ENCODE measurements around the gene TMEM179. TPM values are rescaled to one million over a fixed set of nuclear protein-coding genes. Genes with fewer than 3 reads are reported as not detected.

The TMEM179 gene
- total RNA-seq, 4 donors from 2014 or later, result 1.1 to 10.5 (median 1.4) TPM; not detected in 1

DNA sequence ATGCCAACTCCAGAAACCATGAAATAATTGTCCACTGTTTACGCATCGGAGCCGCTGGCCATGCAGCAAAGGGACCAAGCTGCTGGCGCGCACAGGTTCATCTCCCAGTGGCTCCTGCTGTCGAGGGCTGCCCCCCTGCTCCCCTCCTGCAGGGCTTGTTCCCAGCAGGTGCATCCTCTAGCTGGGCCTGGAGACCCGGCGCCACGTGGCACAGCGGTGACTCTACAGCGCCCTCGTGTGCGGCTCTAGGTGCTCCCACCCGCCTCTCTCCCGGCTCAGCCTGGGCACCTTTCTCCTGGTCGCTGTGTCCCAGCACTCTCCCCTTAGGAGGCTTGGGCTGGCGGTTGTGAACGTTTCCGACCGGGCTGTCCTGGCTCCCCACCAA is 47.3 kb upstream of the TMEM179 start:
- Histone ChIP-seq H3K4me3 (no peak overlapping the region), H3K36me3 (no peaks in the 10 kb centered on the region), H3K4me1 (peaks cover 0 to 11% (median 10%) of the 10 kb centered on the region in 4 donors), H3K27me3 (no peaks in the 10 kb centered on the region), H3K9me3 (no peaks in the 10 kb centered on the region), H3K27ac (no peak overlapping the region)
- WGBS, 2 donors (ENCODE audit: low coverage in 1 of 2), result 90% methylated on average over 20 of the region's 20 CpGs; no CpG with 5 or more reads in 1 of the 2 donors
- in situ Hi-C loops (cut with MboI; ENCODE audit: low pct_ligation_motif_present in 1 of 4, low pct_unique_long_range_greater_than_20kb in 1 of 4, low sequenced_read_pairs in 3 of 4), result loop anchor here in 1 of 4 donors (10.0 kb wide), 1 partner anchor 53 kb away; no protein-coding TSS in a partner anchor
- intact Hi-C loops (cut with DNase I; ENCODE audit: low total_unique reads), result loop anchor here (2.0 kb wide), 1 partner anchor 57 kb away; no protein-coding TSS in a partner anchor
- TF ChIP-seq POLR2AphosphoS5 (IDR thresholded peaks at IDR 0.05) (no peak), POLR2A (IDR thresholded peaks at IDR 0.05) (no peak), EP300 (IDR thresholded peaks at IDR 0.05; ENCODE audit: low read depth) (no peak)
- TF ChIP-seq, protein P1, sequence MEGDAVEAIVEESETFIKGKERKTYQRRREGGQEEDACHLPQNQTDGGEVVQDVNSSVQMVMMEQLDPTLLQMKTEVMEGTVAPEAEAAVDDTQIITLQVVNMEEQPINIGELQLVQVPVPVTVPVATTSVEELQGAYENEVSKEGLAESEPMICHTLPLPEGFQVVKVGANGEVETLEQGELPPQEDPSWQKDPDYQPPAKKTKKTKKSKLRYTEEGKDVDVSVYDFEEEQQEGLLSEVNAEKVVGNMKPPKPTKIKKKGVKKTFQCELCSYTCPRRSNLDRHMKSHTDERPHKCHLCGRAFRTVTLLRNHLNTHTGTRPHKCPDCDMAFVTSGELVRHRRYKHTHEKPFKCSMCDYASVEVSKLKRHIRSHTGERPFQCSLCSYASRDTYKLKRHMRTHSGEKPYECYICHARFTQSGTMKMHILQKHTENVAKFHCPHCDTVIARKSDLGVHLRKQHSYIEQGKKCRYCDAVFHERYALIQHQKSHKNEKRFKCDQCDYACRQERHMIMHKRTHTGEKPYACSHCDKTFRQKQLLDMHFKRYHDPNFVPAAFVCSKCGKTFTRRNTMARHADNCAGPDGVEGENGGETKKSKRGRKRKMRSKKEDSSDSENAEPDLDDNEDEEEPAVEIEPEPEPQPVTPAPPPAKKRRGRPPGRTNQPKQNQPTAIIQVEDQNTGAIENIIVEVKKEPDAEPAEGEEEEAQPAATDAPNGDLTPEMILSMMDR (IDR thresholded peaks at IDR 0.05), result no peak
- DNase-seq, result no peak

DNA sequence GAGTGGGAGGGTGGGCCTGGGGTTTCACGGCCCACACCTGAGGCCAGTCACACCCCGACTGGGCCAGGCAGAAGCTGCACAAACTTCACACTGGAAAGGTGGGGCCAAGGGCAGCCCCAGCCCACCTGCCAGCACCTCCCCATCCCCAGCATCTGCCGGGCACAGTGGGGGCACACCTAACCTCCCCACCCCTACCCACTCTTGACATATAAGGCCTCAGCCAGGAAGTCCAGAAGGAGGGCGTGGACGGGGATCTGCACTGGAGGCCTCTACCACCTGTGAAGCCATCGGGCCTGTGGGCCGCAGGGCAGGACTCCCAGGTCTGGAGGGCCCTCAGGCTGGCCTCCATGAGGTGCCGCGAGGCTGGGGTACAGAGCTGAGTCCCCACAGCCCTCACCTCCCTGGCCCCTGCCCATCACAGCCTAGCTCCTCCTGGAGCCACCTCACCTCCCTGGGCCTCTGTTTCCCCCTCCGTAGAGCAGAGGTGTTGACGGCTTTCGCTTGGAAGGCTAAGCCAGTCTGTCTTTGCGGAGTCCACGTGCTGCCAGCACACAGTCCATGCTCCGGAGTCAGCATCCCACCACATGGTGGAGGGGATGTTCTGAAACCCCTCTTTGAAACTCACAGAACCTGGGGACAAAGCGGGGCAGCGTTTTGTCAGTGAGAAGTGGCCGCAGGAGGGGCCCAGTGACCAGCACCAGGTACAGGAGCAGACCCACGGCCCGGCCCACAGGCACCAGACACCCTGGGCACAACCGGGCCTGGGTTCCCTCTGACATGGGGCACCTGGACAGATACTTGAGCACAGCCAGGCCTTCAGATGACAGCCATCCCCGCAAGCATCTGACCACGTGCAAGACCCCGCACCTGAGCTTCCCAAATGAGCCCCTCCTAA is 46.7 kb upstream of the TMEM179 start:
- intact Hi-C loops (cut with DNase I; ENCODE audit: low total_unique reads), result loop anchor here (2.0 kb wide), 1 partner anchor 58 kb away; no protein-coding TSS in a partner anchor
- Histone ChIP-seq H3K27me3 (no peaks in the 10 kb centered on the region), H3K9me3 (no peaks in the 10 kb centered on the region), H3K4me1 (peaks cover 0 to 11% (median 10%) of the 10 kb centered on the region in 4 donors), H3K27ac (no peak overlapping the region), H3K4me3 (no peak overlapping the region), H3K36me3 (no peaks in the 10 kb centered on the region)
- WGBS, 2 donors (ENCODE audit: low coverage in 1 of 2), result 84% methylated on average over 23 of the region's 24 CpGs; no CpG with 5 or more reads in 1 of the 2 donors
- in situ Hi-C loops (cut with MboI; ENCODE audit: low pct_ligation_motif_present in 1 of 4, low pct_unique_long_range_greater_than_20kb in 1 of 4, low sequenced_read_pairs in 3 of 4), result loop anchor here in 1 of 4 donors (10.0 kb wide), 1 partner anchor 54 kb away; no protein-coding TSS in a partner anchor
- no peak for DNase-seq
- TF ChIP-seq EP300 (IDR thresholded peaks at IDR 0.05; ENCODE audit: low read depth) (no peak), POLR2A (IDR thresholded peaks at IDR 0.05) (no peak), POLR2AphosphoS5 (IDR thresholded peaks at IDR 0.05) (no peak)
- TF ChIP-seq, protein P1 (IDR thresholded peaks at IDR 0.05), result no peak

DNA sequence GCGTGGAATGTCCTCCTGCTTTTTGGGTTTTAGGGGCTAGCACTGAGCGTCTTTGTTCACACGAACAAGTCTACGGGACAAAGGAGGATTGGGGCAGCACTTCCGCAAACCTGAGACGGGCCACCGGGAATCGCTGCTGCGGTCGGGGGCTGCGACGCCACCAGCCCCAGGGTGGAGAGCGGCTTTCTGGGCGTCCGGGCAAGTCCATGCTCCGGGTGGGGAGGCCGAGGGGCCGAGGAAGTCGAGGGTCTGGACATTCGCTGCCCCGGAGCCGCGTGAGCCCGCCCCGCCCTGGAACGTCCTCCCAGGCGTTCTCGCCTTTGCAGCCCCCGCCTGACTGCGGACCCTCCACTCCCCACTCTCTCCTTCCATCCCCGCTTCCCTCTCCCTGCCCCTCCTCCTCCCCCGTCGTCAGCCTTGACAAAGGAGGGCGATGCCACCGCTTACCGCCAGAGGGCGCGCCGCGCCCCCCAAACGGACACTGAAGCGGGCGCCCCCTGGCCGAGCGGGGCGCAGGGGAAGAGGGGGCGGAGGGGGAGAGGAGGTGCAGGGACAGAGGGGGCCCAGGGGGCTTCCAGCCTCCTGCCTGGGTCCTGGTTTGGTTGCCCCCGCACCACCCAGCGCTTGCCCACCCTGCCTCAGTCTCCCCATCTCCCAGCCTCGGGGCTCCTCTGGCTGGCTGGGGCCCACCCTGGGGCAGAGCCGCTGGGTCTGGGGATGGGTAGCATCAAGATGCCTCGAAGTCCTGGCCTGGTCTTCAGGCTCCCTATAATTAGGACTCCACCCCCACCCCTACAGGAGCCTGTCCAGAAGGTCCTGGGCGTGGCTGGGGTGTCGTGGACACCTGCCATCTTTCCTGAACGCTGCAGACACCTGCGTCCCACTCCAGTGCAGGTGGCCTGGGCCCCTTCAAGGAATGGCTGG is 45.7 kb upstream of the TMEM179 start:
- H3K27ac ChIP-seq, result no peak overlapping the region
- no peaks in the 10 kb centered on the region for H3K9me3 ChIP-seq
- no peaks in the 10 kb centered on the region for H3K27me3 ChIP-seq
- intact Hi-C loops (cut with DNase I; ENCODE audit: low total_unique reads) (loop anchor here (2.0 kb wide), 1 partner anchor 58 kb away; no protein-coding TSS in a partner anchor), in situ Hi-C loops (cut with MboI; ENCODE audit: low pct_ligation_motif_present in 1 of 4, low pct_unique_long_range_greater_than_20kb in 1 of 4, low sequenced_read_pairs in 3 of 4) (loop anchor here in 1 of 4 donors (10.0 kb wide), 1 partner anchor 54 kb away; no protein-coding TSS in a partner anchor)
- no peaks in the 10 kb centered on the region for H3K36me3 ChIP-seq
- H3K4me1 ChIP-seq, result peaks cover 0 to 11% (median 10%) of the 10 kb centered on the region in 4 donors
- WGBS, 2 donors (ENCODE audit: low coverage in 1 of 2), result 4% methylated on average over 37 of the region's 56 CpGs; no CpG with 5 or more reads in 1 of the 2 donors
- TF ChIP-seq, protein P1 (IDR thresholded peaks at IDR 0.05), result peak; percentile 93 to 100 (median 100)
- no peak for TF ChIP-seq POLR2AphosphoS5 (IDR thresholded peaks at IDR 0.05)
- H3K4me3 ChIP-seq, result peak overlapping the region in 3 of 4 donors; percentile 11 to 37 (median 23)
- DNase-seq, result peak; percentile 71
